Liver (tissue), 9 donors: ENCODE data around the gene TMEM204. TPM values are rescaled to one million over a fixed set of nuclear protein-coding genes. Genes with fewer than 3 reads are reported as not detected.

Source experiments
- DNase-seq: peaks from one replicate; pipeline ENCODE4 v3.0.0-alpha.2; 2017; ENCODE audit warnings: low spot score
- H3K27ac ChIP-seq, 2 donors: one replicate each; pipeline ENCODE4 v1.7.0; 2013; ENCODE audit warnings: inconsistent platforms in 2 of 2, low read length in 2 of 2, control low read depth in 1 of 2, low read depth in 1 of 2, mild to moderate bottlenecking in 1 of 2
- H3K27me3 ChIP-seq, 4 donors: one replicate each; pipeline versions ENCODE4 v1.6.1 to v1.7.0; 2013; ENCODE audit warnings: low read length in 3 of 4, inconsistent platforms in 1 of 4, mild to moderate bottlenecking in 1 of 4, moderate library complexity in 1 of 4; ENCODE audit not compliant: control insufficient read depth in 4 of 4, insufficient read depth in 4 of 4
- H3K36me3 ChIP-seq, 4 donors: one replicate each; pipeline versions ENCODE4 v1.6.1 to v1.7.0; 2013; ENCODE audit warnings: low read length in 3 of 4, mild to moderate bottlenecking in 3 of 4, low read depth in 1 of 4, moderate library complexity in 1 of 4; ENCODE audit not compliant: control insufficient read depth in 4 of 4, insufficient read depth in 3 of 4
- H3K4me1 ChIP-seq, 4 donors: one replicate each; pipeline versions ENCODE4 v1.6.1 to v1.7.0; 2013; ENCODE audit warnings: low read length in 3 of 4, mild to moderate bottlenecking in 3 of 4, moderate library complexity in 1 of 4; ENCODE audit not compliant: control insufficient read depth in 4 of 4, insufficient read depth in 4 of 4
- H3K4me3 ChIP-seq, 3 donors: one replicate each; pipeline versions ENCODE4 v1.6.1 to v1.7.0; 2013; ENCODE audit warnings: low read length in 3 of 3, control low read depth in 1 of 3, low read depth in 1 of 3, mild to moderate bottlenecking in 1 of 3
- H3K9ac ChIP-seq, 2 donors: one replicate each; pipeline ENCODE4 v1.7.0; 2013; ENCODE audit warnings: low read length in 2 of 2, mild to moderate bottlenecking in 2 of 2, moderate library complexity in 2 of 2, control low read depth in 1 of 2, low read depth in 1 of 2
- H3K9me3 ChIP-seq, 4 donors: one replicate each; pipeline versions ENCODE4 v1.6.1 to v1.7.0; 2013; ENCODE audit warnings: low read length in 3 of 4; ENCODE audit not compliant: control insufficient read depth in 4 of 4
- FOXA2 ChIP-seq: IDR thresholded peaks from 2 replicates; pipeline ENCODE4 v1.6.1; 2016; ENCODE audit warnings: antibody characterized with exemption
- HNF4A ChIP-seq, 2 donors: conservative IDR thresholded peaks; 2 replicates each; pipeline ENCODE4 v1.6.1; 2016; ENCODE audit warnings: antibody characterized with exemption in 2 of 2, mild to moderate bottlenecking in 2 of 2
- JUND ChIP-seq, 2 donors: IDR thresholded peaks; 2 replicates each; pipeline ENCODE4 v1.6.1; 2016; ENCODE audit warnings: antibody characterized with exemption in 2 of 2
- NR2F2 ChIP-seq: IDR thresholded peaks from 2 replicates; pipeline ENCODE4 v1.6.1; 2016; ENCODE audit warnings: antibody characterized with exemption
- REST ChIP-seq: IDR thresholded peaks from 2 replicates; pipeline ENCODE4 v1.6.1; 2016; ENCODE audit warnings: antibody characterized with exemption, mild to moderate bottlenecking
- RXRA ChIP-seq, 2 donors: IDR thresholded peaks; 2 replicates each; pipeline ENCODE4 v1.6.1; 2017 to 2018; ENCODE audit warnings: antibody characterized with exemption in 2 of 2, mild to moderate bottlenecking in 1 of 2
- SP1 ChIP-seq: IDR thresholded peaks from 2 replicates; pipeline ENCODE4 v1.6.1; 2018; ENCODE audit warnings: antibody characterized with exemption, mild to moderate bottlenecking
- YY1 ChIP-seq: IDR thresholded peaks from 2 replicates; pipeline ENCODE4 v1.6.1; 2016; ENCODE audit warnings: antibody characterized with exemption, mild to moderate bottlenecking
- WGBS: extraction: QIAGEN DNeasy Blood & Tissue Kit; methylation state at CpG from one replicate; pipeline ENCODE4 v1.1.7; 2013; 5-methylcytosine and 5-hydroxymethylcytosine counted together
- polyA plus RNA-seq, 2 donors: library from polyadenylated mRNA; stranded (reverse) in 1 of 2; unstranded in 1 of 2; fragments of 200-250 nt in 1 of 2; fragments of >200 nt in 1 of 2; fragmentation: Nextera tagmentation in 1 of 2; extraction: Ambion mirVana in 1 of 2; gene quantifications; one replicate each; pipeline versions ENCODE4 v1.2.1 to v1.2.3, GENCODE V29; 2013 to 2015
- total RNA-seq, 2 donors: library from RNA; depleted of rRNA; stranded (reverse); fragments of >200 nt; gene quantifications; one replicate each; pipeline ENCODE4 v1.2.3, GENCODE V29; 2014
- donor health status: healthy.
- donor health status: healthy.
- donor health status: healthy.
- donor health status: healthy.
- donor health status: healthy.

Gene TMEM204
- total and polyA plus RNA-seq, 4 donors: 3.5 to 14.4 (median 10.7) TPM

GRCh38 chr16:1553946-1554825, 20.7 kb downstream of the TMEM204 start:
- H3K27ac ChIP-seq: no peak overlapping the region
- 87% methylated on average over 19 of the region's 19 CpGs for WGBS
- no peaks in the 10 kb centered on the region for H3K27me3 ChIP-seq
- peak; percentile 12 for TF ChIP-seq NR2F2
- TF ChIP-seq FOXA2: no peak
- H3K9ac ChIP-seq: no peak overlapping the region
- peaks cover 0 to 30% (median 6%) of the 10 kb centered on the region in 4 donors for H3K36me3 ChIP-seq
- peaks cover 0 to 9% (median 0%) of the 10 kb centered on the region in 4 donors for H3K4me1 ChIP-seq
- H3K4me3 ChIP-seq: no peak overlapping the region
- no peak for DNase-seq
- H3K9me3 ChIP-seq: no peaks in the 10 kb centered on the region

- 95% methylated on average over 34 of the region's 34 CpGs for WGBS
- no peak for TF ChIP-seq NR2F2
- TF ChIP-seq YY1: no peak
- no peak for DNase-seq
Measured at GRCh38 chr16:1554826-1555445, 21.5 kb downstream of the TMEM204 start.

DNA sequence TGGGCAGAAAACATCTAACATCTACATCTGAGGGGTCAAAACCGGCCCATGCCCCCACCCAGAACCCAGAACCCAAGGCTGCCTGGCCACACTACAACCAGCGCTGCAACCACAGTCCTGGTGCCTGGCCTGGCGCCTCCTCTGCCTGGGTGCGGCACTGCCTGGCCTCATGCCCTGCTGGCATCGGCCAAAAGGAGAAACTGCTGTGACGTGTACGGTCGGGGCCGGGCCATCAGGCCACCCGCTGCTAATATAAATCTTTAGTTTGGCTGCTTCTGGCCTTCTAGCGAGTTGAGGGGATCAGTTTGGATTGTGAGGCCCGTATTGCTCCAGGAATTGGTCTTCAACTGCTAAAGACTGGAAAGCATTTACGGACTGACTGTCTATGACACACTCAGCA, 22.8 kb downstream of the TMEM204 start:
- Histone ChIP-seq H3K9me3 (no peaks in the 10 kb centered on the region), H3K4me1 (peaks cover 0 to 3% (median 0%) of the 10 kb centered on the region in 4 donors), H3K4me3 (no peak overlapping the region), H3K27me3 (no peaks in the 10 kb centered on the region), H3K9ac (no peak overlapping the region), H3K27ac (no peak overlapping the region), H3K36me3 (peaks cover 0 to 40% (median 10%) of the 10 kb centered on the region in 4 donors)
- TF ChIP-seq RXRA (IDR thresholded peaks at IDR 0.05) (no peak), REST (no peak), HNF4A (conservative IDR thresholded peaks at IDR 0.05) (no peak), SP1 (no peak), JUND (IDR thresholded peaks at IDR 0.05) (no peak)
- no peak for DNase-seq
- WGBS: 90% methylated on average over 13 of the region's 13 CpGs

More at GRCh38 chr16:1554826-1555445, 21.5 kb downstream of the TMEM204 start:
- peaks cover 0 to 3% (median 0%) of the 10 kb centered on the region in 4 donors for H3K4me1 ChIP-seq
- H3K9ac ChIP-seq: no peak overlapping the region
- no peak overlapping the region for H3K4me3 ChIP-seq
- H3K27ac ChIP-seq: no peak overlapping the region
- H3K9me3 ChIP-seq: no peaks in the 10 kb centered on the region
- peaks cover 0 to 37% (median 8%) of the 10 kb centered on the region in 4 donors for H3K36me3 ChIP-seq
- H3K27me3 ChIP-seq: no peaks in the 10 kb centered on the region
